GM12874 (cell line): ENCODE data around the gene DNAJC8.

Source experiments
- CTCF ChIP-seq: IDR thresholded peaks from 2 replicates; pipeline ENCODE4 v1.5.1; 2011; ENCODE audit warnings: low read depth, mild to moderate bottlenecking, control low read depth, low read length, moderate library complexity; ENCODE audit not compliant: insufficient read depth

The DNAJC8 gene

GRCh38 chr1:28232558-28233263 lies at the start of gene DNAJC8:
TSS of gene DNAJC8 (minus strand) at chr1:28233029. CDS start at chr1:28232998, 31 bp downstream.
- no peak for TF ChIP-seq CTCF

- no peak for TF ChIP-seq CTCF
Observed at GRCh38 chr1:28281608-28282425, 49.0 kb upstream of the DNAJC8 start.

GRCh38 chr1:28280977-28281381 lies 48.1 kb upstream of the DNAJC8 start:
- no peak for TF ChIP-seq CTCF

- TF ChIP-seq CTCF, result no peak
Observed at GRCh38 chr1:28280501-28280900, 47.7 kb upstream of the DNAJC8 start.

- no peak for TF ChIP-seq CTCF
Observed at GRCh38 chr1:28279721-28280120, 46.9 kb upstream of the DNAJC8 start.

GRCh38 chr1:28278763-28279162 lies 45.9 kb upstream of the DNAJC8 start:
- TF ChIP-seq CTCF, result no peak

GRCh38 chr1:28273216-28273860 lies 40.5 kb upstream of the DNAJC8 start:
- no peak for TF ChIP-seq CTCF
